DOHH2 (cell line): ENCODE results near the gene MEA1.

ENCODE experiments used
- H3F3A ChIP-seq: fragments of 200-600 bp; sonication (generic), shearing (Covaris generic); 2 replicates; pipeline ENCODE4 v1.6.0; 2016; ENCODE audit warnings: antibody characterized with exemption, mild to moderate bottlenecking; ENCODE audit not compliant: control insufficient read depth, insufficient read depth
- H3K27ac ChIP-seq: fragments of 200-600 bp; sonication (generic); 2 replicates; pipeline ENCODE4 v1.5.1; 2014; ENCODE audit warnings: low read depth, mild to moderate bottlenecking, low read length, moderate library complexity
- H3K27me3 ChIP-seq: fragments of 200-600 bp; sonication (generic); 2 replicates; pipeline ENCODE4 v1.6.1; 2014; ENCODE audit warnings: mild to moderate bottlenecking, low read length, mixed read lengths; ENCODE audit not compliant: control insufficient read depth
- H3K36me3 ChIP-seq: fragments of 200-600 bp; sonication (generic); 2 replicates; pipeline ENCODE4 v1.6.1; 2014; ENCODE audit warnings: mild to moderate bottlenecking, low read length, moderate library complexity, mixed read lengths; ENCODE audit not compliant: control insufficient read depth
- H3K4me1 ChIP-seq: fragments of 200-600 bp; sonication (generic); 2 replicates; pipeline ENCODE4 v1.6.1; 2014; ENCODE audit warnings: mild to moderate bottlenecking, low read length, mixed read lengths; ENCODE audit not compliant: control insufficient read depth
- H3K4me2 ChIP-seq: fragments of 200-600 bp; sonication (generic); 2 replicates; pipeline ENCODE4 v1.6.0; 2014; ENCODE audit warnings: mild to moderate bottlenecking, low read length, moderate library complexity
- H3K4me3 ChIP-seq: fragments of 200-600 bp; sonication (generic); 2 replicates; pipeline ENCODE4 v1.5.1; 2014; ENCODE audit warnings: mild to moderate bottlenecking, low read length, mixed read lengths
- H3K79me2 ChIP-seq: fragments of 200-600 bp; sonication (generic); 2 replicates; pipeline ENCODE4 v1.6.1; 2014; ENCODE audit warnings: mild to moderate bottlenecking, low read length, mixed read lengths; ENCODE audit not compliant: control insufficient read depth
- H3K9me2 ChIP-seq: fragments of 200-600 bp; sonication (generic); replicated peaks from 2 replicates; pipeline ENCODE4 v1.6.1; 2014; ENCODE audit warnings: mild to moderate bottlenecking, low read length, mixed read lengths; ENCODE audit not compliant: control insufficient read depth
- H3K9me3 ChIP-seq: fragments of 200-600 bp; sonication (generic); 2 replicates; pipeline ENCODE4 v1.6.1; 2014; ENCODE audit warnings: antibody characterized with exemption, low read length, mixed read lengths; ENCODE audit not compliant: control insufficient read depth, insufficient read depth
- H4K20me1 ChIP-seq: fragments of 200-600 bp; sonication (generic); 2 replicates; pipeline ENCODE4 v1.6.0; 2014; ENCODE audit warnings: low read depth, mild to moderate bottlenecking, antibody characterized with exemption, low read length, moderate library complexity; ENCODE audit not compliant: control insufficient read depth, insufficient read depth
- EZH2phosphoT487 ChIP-seq: fragments of 200-600 bp; sonication (generic); IDR thresholded peaks from 2 replicates; pipeline ENCODE4 v1.6.1; 2017; ENCODE audit warnings: borderline replicate concordance, mild to moderate bottlenecking, antibody characterized with exemption, low read length, moderate library complexity, mixed read lengths
- TF ChIP-seq, protein P1 (sequence below): fragments of 200-600 bp; sonication (generic); IDR thresholded peaks from one replicate; pipeline ENCODE4 v1.5.1; 2014; ENCODE audit warnings: antibody characterized with exemption, mild to moderate bottlenecking, low read depth, low read length; ENCODE audit not compliant: poor library complexity, severe bottlenecking

MEA1 gene

DNA sequence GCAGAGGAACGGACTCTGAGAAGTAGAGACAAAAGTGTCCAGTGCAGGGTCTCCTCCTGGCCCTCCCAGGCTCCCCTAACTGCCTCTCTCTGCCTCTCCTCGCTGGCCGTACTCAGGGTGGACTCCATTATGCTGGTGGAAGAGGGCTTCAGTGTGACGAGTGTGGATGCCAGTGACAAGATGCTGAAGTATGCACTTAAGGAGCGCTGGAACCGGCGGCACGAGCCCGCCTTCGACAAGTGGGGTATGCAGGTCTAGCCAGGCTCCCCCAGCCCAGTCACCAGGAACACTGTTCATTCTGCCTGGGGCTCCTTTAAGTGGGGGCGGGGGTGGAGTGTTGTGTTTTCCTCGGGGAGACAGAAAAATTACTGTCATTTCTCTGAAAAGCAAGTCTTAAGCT is 51.6 kb downstream of the MEA1 start:
- H3K9me3 ChIP-seq = no peaks in the 10 kb centered on the region
- no peaks in the 10 kb centered on the region for H3K9me2 ChIP-seq
- H3K4me2 ChIP-seq = no peak overlapping the region
- H3K4me3 ChIP-seq = no peak overlapping the region
- TF ChIP-seq, protein P1, sequence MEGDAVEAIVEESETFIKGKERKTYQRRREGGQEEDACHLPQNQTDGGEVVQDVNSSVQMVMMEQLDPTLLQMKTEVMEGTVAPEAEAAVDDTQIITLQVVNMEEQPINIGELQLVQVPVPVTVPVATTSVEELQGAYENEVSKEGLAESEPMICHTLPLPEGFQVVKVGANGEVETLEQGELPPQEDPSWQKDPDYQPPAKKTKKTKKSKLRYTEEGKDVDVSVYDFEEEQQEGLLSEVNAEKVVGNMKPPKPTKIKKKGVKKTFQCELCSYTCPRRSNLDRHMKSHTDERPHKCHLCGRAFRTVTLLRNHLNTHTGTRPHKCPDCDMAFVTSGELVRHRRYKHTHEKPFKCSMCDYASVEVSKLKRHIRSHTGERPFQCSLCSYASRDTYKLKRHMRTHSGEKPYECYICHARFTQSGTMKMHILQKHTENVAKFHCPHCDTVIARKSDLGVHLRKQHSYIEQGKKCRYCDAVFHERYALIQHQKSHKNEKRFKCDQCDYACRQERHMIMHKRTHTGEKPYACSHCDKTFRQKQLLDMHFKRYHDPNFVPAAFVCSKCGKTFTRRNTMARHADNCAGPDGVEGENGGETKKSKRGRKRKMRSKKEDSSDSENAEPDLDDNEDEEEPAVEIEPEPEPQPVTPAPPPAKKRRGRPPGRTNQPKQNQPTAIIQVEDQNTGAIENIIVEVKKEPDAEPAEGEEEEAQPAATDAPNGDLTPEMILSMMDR = no peak
- no peak for TF ChIP-seq EZH2phosphoT487
- peaks cover 16% of the 10 kb centered on the region for H3K4me1 ChIP-seq
- H3K27ac ChIP-seq = no peak overlapping the region
- H4K20me1 ChIP-seq = no peaks in the 10 kb centered on the region; the same call in 1 of the 2 replicates
- H3K36me3 ChIP-seq = peaks cover 37% of the 10 kb centered on the region
- H3K27me3 ChIP-seq = no peaks in the 10 kb centered on the region
- H3K79me2 ChIP-seq = no peaks in the 10 kb centered on the region
- 0 out of 2 replicates have a peak, but pooled peaks cover 5% of the 10 kb centered on the region for H3F3A ChIP-seq
